ENCODE measurements around the gene GABBR1.

Gene GABBR1

DNA sequence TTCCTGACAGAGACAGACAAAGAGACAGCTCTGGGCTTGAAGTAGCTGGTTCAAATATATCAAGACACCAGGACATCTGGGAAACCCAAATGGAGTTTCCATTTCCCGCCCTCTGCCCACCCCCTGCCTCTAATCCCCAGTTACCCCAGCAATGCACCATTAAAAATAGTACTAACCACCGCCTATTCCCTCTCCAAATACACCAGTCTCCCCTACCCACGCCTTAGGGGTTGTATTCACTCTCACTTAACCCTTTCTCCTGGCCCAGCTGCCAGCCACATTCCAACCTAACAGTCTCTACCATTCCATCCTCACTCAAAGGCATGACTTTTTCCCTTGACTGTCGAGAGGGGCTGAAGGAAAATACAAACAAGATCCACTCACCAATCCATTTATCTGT, 22.4 kb downstream of the GABBR1 start:
- FAIRE-seq: no peak
- no peak for TF ChIP-seq POLR2A (IDR thresholded peaks at IDR 0.05; ENCODE audit: low read depth, low read length)
- no peak for TF ChIP-seq POLR2AphosphoS5 (IDR thresholded peaks at IDR 0.05; ENCODE audit: low read depth, low read length)
- no peak for TF ChIP-seq TAF1 (IDR thresholded peaks at IDR 0.05; ENCODE audit: borderline replicate concordance, low read depth, low read length)
- no peak for DNase-seq (ENCODE audit: insufficient read length)

DNA sequence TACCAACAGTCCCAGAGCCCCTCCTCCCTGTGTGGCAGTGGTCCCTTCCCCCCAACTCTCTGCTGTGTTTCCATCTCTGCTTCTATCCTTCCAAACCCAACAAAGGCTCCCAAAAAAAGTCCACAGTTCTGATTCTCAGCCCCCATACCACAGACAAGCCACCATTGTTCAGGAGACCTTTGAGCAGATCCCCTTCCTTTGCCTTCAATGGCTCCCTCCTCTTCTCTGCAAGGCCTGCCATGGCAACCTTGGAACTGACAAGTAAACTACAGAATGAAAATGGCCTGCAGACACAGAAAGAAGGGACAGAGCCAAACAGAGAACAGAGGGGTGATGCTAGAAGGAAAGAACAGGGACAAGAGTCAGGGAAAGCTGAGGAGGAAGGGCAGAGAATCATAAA, 24.9 kb downstream of the GABBR1 start:
- no peak for TF ChIP-seq POLR2AphosphoS5 (IDR thresholded peaks at IDR 0.05; ENCODE audit: low read depth, low read length)
- no peak for TF ChIP-seq TAF1 (IDR thresholded peaks at IDR 0.05; ENCODE audit: borderline replicate concordance, low read depth, low read length)
- no peak for FAIRE-seq
- no peak for DNase-seq (ENCODE audit: insufficient read length)

DNA sequence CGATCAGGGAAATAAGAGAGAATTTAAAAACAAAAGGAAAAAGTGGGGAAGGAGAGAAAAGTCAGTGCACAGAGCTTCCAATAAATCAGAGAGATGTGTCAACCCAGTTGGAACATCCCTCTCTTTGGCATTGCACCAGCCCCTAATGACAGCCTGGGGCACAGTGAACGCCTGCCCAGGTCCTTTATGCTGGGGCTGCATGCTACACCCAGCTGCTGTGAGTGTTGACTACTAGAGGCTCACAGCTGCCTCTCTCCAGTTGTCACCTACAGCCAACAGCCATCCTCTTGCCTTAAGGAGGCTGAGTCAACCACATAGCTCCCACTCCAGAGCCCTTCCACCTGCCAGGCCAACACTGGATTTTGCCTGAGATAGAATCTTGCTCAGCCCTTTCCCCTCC, 29.1 kb downstream of the GABBR1 start:
- no peak for FAIRE-seq
- TF ChIP-seq TAF1 (IDR thresholded peaks at IDR 0.05; ENCODE audit: borderline replicate concordance, low read depth, low read length) (no peak), POLR2A (IDR thresholded peaks at IDR 0.05; ENCODE audit: low read depth, low read length) (no peak), POLR2AphosphoS5 (IDR thresholded peaks at IDR 0.05; ENCODE audit: low read depth, low read length) (no peak)
- DNase-seq (ENCODE audit: insufficient read length): no peak

DNA sequence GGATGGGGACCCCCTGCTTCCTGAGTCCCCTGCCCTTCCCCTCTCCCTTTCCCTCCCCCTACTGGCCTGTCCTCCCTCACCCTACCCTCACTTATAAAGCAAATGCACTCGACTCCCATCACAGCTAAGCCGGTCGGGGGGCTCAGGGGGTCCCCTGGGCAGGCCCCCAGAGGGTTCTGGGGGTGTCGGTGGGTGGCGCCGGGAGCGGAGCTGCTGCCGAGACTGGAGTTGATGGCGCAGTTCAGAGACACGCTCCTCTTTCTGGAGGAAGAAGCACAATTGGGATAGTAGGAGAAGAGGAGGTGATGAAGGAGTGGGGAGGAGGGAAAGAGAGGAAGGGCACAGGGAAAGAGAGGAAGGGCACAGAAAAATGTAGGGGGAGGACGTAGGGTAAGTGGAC, 29.5 kb downstream of the GABBR1 start:
- no peak for FAIRE-seq
- no peak for TF ChIP-seq POLR2AphosphoS5 (IDR thresholded peaks at IDR 0.05; ENCODE audit: low read depth, low read length)
- TF ChIP-seq POLR2A (IDR thresholded peaks at IDR 0.05; ENCODE audit: low read depth, low read length): no peak
- no peak for TF ChIP-seq TAF1 (IDR thresholded peaks at IDR 0.05; ENCODE audit: borderline replicate concordance, low read depth, low read length)
- DNase-seq (ENCODE audit: insufficient read length): no peak

DNA sequence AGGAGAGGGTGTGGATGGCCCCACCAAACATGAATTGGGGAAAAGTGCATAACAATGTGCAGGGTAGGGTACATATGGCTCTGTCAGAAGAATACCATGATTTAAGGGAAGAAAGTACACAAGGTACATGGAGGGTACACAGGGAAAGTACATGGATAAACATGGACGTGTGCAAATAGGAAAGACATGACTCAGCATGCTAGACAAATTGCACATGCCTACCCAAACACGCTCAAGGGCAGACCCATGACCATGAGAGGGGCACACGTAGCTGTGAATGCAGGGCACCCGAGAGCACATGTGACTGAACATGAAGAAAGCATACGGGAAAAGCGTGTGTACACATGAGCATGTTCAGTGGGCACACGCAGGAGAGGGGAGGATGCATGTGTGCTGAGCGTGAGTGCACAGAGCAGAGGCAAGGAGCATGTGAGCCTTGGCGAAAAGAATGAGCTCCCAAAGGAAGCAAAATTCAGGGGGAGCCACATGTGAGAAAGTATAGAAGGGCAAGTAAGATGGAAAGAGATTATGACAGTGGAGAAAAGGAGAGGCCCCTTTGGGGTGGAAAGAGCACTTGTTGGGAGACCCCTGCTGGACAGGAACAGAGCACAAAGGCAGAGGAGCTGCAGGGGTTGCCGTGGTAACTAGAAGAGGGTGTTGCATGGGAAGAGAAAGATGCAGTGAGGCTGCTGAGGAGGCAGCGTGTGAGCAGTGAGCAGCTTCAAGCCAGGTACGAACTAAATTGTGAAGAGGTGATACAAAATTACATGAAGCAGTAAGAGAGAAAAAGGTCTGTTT, 30.2 kb downstream of the GABBR1 start:
- FAIRE-seq: no peak
- no peak for DNase-seq (ENCODE audit: insufficient read length)
- TF ChIP-seq TAF1 (IDR thresholded peaks at IDR 0.05; ENCODE audit: borderline replicate concordance, low read depth, low read length) (no peak), POLR2A (IDR thresholded peaks at IDR 0.05; ENCODE audit: low read depth, low read length) (no peak), POLR2AphosphoS5 (IDR thresholded peaks at IDR 0.05; ENCODE audit: low read depth, low read length) (no peak)

DNA sequence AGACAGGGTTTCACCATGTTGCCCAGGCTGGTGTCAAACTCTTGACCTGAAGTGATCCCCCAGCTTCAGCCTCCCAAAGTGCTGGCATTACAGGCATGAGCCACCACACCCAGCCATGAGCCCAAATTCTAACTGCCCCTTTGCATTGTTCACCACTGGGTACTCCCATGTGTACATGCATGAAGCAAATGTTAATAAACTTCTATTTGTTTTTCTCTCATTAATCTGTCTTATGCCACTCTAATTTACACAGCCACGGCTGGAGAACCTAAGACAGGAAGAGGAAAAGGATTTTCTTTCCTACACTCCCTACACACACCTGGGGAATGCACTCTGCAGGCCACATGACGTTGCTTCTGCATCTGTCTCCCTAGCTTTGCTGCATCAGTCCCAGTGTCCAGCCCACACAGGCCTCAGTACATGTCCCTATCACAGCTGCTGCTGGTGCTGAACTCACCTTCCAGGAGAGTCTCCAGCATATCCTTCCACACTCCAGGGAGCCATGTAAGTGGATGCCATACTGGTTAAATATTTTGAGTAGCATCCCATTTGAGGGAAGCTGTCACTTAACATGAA, 34.7 kb downstream of the GABBR1 start:
- TF ChIP-seq POLR2AphosphoS5 (IDR thresholded peaks at IDR 0.05; ENCODE audit: low read depth, low read length) (no peak), TAF1 (IDR thresholded peaks at IDR 0.05; ENCODE audit: borderline replicate concordance, low read depth, low read length) (no peak), POLR2A (IDR thresholded peaks at IDR 0.05; ENCODE audit: low read depth, low read length) (no peak)
- FAIRE-seq (no peak), DNase-seq (ENCODE audit: insufficient read length) (no peak)

DNA sequence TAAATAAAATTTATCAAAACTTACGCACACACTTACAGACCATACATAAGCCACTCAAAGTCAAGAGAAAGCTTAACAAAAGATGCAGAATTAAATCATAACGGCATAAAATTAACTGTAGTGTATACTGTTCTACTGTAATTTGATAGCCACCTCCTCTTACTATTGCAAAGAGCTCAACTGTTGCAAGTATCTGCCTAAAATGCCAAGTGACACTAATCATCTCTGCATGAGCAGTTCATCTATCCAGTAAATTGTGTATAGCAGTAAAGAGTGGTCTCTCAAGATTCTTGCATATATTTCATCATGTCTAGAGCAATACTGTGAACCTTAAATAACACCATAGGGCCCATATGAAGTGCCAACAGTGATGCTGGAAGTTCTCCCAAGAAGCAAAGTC, 35.8 kb downstream of the GABBR1 start:
- FAIRE-seq (no peak), DNase-seq (ENCODE audit: insufficient read length) (no peak)
- no peak for TF ChIP-seq POLR2AphosphoS5 (IDR thresholded peaks at IDR 0.05; ENCODE audit: low read depth, low read length)
- no peak for TF ChIP-seq TAF1 (IDR thresholded peaks at IDR 0.05; ENCODE audit: borderline replicate concordance, low read depth, low read length)
- TF ChIP-seq POLR2A (IDR thresholded peaks at IDR 0.05; ENCODE audit: low read depth, low read length): no peak

DNA sequence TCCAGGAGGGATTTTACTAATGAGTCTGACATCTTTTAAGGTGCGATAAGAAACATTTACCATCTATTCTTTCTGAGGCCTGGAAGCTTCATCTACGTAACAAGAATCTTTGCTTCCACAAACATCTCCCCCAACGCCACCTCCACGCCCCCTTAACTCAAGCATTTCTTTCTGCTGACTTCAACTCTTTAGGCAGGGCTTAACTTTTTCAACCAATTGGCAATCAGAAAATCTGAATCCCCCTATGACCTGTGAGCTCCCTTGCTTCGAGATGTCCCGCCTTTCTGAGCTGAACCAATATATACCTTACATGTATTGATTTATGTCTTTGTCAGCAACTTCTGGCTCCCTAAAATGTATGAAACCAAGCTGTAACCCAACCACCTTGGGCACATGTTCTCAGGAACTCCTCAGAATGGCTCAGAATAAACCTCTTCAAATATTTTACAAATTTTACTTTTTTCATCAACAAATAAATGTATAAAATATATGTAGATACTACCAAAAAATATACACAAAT, 36.5 kb downstream of the GABBR1 start:
- no peak for TF ChIP-seq TAF1 (IDR thresholded peaks at IDR 0.05; ENCODE audit: borderline replicate concordance, low read depth, low read length)
- TF ChIP-seq POLR2A (IDR thresholded peaks at IDR 0.05; ENCODE audit: low read depth, low read length): no peak
- no peak for TF ChIP-seq POLR2AphosphoS5 (IDR thresholded peaks at IDR 0.05; ENCODE audit: low read depth, low read length)
- no peak for DNase-seq (ENCODE audit: insufficient read length)
- FAIRE-seq: no peak

DNA sequence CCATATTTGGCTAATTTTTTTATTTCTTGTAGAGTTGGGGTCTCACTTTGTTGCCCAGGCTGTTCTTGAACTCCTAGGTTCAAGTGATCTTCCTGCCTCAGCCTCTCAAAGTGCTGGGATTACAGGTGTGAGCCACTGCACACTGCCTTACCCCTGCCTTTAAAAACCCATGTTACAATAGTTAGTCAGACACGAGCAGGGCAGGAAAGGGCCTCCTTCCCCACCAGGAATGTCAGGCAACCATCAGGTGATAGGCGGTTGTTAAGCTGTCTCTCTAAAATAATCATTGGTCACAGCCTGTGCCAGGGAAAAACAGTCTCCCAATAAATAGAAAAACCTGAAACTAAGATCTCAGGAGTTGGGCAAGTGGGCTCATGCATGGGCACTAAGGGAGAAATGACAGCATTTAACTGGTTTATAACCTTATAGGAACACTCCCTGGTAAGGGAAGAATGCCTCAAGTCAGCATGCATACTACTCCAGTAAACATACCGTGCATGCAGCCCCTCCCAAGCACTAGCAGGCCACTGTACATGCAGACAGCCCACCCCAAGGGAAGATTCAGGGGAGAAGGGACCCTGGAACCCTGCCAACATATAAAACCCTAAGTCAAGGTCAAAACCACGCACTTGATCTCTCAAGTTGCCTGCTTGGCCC, 39.7 kb downstream of the GABBR1 start:
- no peak for TF ChIP-seq POLR2A (IDR thresholded peaks at IDR 0.05; ENCODE audit: low read depth, low read length)
- TF ChIP-seq TAF1 (IDR thresholded peaks at IDR 0.05; ENCODE audit: borderline replicate concordance, low read depth, low read length): no peak
- no peak for TF ChIP-seq POLR2AphosphoS5 (IDR thresholded peaks at IDR 0.05; ENCODE audit: low read depth, low read length)
- FAIRE-seq (no peak), DNase-seq (ENCODE audit: insufficient read length) (no peak)

DNA sequence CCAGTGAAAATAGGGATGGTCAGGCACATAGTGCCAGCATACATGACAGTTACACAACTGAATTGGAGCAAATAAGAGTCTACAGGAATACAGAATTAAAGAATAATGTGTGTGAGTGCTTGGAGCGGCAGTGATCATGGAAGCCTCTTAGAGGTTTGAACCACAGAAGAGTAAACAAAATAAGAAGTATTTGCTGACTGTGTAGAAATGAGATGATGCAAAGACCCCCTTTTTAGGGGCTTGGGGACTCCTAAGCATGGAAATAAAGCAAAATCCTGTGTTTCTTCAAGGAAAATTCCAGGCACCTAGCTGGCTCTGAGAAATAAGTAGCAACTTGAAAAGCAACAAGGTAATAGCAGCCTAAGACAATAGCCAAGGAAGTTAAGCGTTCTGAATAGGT, 41.3 kb downstream of the GABBR1 start:
- DNase-seq (ENCODE audit: insufficient read length): no peak
- FAIRE-seq: no peak
- TF ChIP-seq POLR2AphosphoS5 (IDR thresholded peaks at IDR 0.05; ENCODE audit: low read depth, low read length) (no peak), TAF1 (IDR thresholded peaks at IDR 0.05; ENCODE audit: borderline replicate concordance, low read depth, low read length) (no peak), POLR2A (IDR thresholded peaks at IDR 0.05; ENCODE audit: low read depth, low read length) (no peak)

DNA sequence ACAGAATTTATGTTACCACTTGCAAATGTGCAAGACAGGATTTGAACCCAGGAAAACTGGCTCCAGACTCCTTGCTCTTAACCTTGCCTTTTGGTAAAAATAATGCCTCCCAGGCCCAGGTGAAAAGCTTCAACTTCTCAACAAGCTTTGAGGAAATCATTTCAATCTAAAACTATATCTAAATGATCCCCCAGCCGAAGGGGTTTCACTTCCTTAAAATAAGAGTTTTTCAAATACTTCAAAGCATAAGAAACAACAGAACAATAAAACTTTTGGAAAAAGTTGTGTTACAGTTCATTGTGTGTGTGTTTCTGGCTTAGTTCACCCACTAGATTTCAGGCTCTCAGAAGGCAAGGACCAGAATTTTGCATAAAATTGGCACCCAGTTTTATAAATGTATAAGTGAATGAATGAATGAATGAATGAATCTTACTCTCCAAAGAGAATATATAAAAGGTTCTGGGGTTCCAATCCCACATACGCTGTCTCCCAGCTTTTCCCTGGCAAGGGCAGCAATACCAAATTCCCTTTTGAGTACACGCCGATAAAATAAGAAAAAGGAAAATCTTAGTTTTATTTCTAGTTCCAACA, 42.7 kb downstream of the GABBR1 start:
- DNase-seq (ENCODE audit: insufficient read length) (no peak), FAIRE-seq (no peak)
- TF ChIP-seq TAF1 (IDR thresholded peaks at IDR 0.05; ENCODE audit: borderline replicate concordance, low read depth, low read length) (no peak), POLR2AphosphoS5 (IDR thresholded peaks at IDR 0.05; ENCODE audit: low read depth, low read length) (no peak), POLR2A (IDR thresholded peaks at IDR 0.05; ENCODE audit: low read depth, low read length) (no peak)

All from GM12892 (cell line).